ENCODE data around the gene MEGF6. TPM values are rescaled to one million over a fixed set of nuclear protein-coding genes. Genes with fewer than 3 reads are reported as not detected.

The MEGF6 gene
- total RNA-seq, 2 experiments from 2014 or later: 57.5 to 62.2 TPM

DNA sequence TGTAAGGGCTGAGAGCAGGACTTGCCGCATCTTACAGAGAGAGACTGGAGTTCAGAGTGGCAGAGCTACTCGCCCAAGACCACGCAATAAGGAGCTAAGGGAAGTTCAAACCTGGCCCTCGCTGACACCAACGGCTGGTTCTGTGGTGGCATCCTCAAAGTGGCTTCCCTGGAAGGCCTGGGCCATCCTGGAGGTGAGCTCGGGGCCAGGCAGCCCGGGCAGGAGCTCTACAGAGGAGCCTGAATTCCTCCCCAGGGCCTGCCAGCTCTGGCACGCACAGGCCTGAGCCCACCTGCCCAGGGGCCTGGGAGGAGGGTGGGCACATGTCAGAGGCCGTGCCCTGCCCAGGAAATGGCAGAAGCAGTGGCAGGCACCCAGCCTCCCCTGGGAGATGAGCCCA, 68.6 kb downstream of the MEGF6 start:
- Mint-ChIP-seq H3K4me3 (no peak overlapping the region), H3K27me3 (no peaks in the 10 kb centered on the region), H3K9me3 (no peaks in the 10 kb centered on the region), H3K36me3 (ENCODE audit: low read depth) (no peaks in the 10 kb centered on the region), H3K4me1 (ENCODE audit: low read depth) (no peaks in the 10 kb centered on the region), H3K27ac (no peak overlapping the region)
- no peaks in the 10 kb centered on the region for H3K36me3 ChIP-seq (ENCODE audit: insufficient read depth, low read length)
- H3K9me3 ChIP-seq (ENCODE audit: control insufficient read depth in 1 of 2, insufficient read depth in 1 of 2, low read length in 2 of 2): peaks cover 0 to 5% of the 10 kb centered on the region in 2 experiments
- TF ChIP-seq, protein P1, sequence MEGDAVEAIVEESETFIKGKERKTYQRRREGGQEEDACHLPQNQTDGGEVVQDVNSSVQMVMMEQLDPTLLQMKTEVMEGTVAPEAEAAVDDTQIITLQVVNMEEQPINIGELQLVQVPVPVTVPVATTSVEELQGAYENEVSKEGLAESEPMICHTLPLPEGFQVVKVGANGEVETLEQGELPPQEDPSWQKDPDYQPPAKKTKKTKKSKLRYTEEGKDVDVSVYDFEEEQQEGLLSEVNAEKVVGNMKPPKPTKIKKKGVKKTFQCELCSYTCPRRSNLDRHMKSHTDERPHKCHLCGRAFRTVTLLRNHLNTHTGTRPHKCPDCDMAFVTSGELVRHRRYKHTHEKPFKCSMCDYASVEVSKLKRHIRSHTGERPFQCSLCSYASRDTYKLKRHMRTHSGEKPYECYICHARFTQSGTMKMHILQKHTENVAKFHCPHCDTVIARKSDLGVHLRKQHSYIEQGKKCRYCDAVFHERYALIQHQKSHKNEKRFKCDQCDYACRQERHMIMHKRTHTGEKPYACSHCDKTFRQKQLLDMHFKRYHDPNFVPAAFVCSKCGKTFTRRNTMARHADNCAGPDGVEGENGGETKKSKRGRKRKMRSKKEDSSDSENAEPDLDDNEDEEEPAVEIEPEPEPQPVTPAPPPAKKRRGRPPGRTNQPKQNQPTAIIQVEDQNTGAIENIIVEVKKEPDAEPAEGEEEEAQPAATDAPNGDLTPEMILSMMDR (IDR thresholded peaks at IDR 0.05): no peak
- peaks cover 4% of the 10 kb centered on the region for H3K4me1 ChIP-seq (ENCODE audit: insufficient read depth, low read length)
- ATAC-seq (ENCODE audit: poor library complexity) (no peak), DNase-seq (no peak)
- ChIA-PET CTCF (no interaction called here), POLR2A (no interaction called here)
- no peak overlapping the region for H3K27ac ChIP-seq (ENCODE audit: low read depth in 1 of 2, low read length in 2 of 2)
- intact Hi-C loops (cut with DNase I, micrococcal nuclease): no loop called here
- H3K4me3 ChIP-seq (ENCODE audit: low read length): no peak overlapping the region
- no peaks in the 10 kb centered on the region for H3K27me3 ChIP-seq (ENCODE audit: control insufficient read depth in 1 of 2, insufficient read depth in 2 of 2, low read length in 2 of 2)

- intact Hi-C loops (cut with DNase I, micrococcal nuclease): no loop called here
- CTCF ChIA-PET: no interaction called here
Measured at GRCh38 chr1:3541936-3542335, 69.4 kb downstream of the MEGF6 start.

DNA sequence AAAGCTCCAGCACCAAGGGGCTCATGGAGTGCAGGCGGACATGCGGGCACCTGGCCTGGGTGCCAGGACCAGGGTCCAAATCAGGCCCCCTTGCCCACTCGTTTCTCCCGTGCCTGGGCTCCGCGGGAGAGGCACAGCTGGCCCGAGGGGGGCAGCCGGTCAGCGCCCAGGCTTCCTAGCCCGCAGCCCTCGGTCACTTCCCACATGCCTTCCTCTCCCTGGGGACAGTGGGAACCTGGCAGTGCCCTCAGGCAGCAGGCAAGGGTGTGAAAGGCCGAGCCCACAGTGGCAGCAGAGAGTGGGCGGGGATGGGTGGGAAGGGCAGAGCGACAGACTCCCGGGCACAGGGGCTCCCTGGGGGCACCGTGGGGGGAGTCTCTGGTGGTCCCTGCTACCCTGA, 69.8 kb downstream of the MEGF6 start:
- TF ChIP-seq, protein P1 (IDR thresholded peaks at IDR 0.05): no peak
- Histone ChIP-seq H3K36me3 (ENCODE audit: insufficient read depth, low read length) (no peaks in the 10 kb centered on the region), H3K9me3 (ENCODE audit: control insufficient read depth in 1 of 2, insufficient read depth in 1 of 2, low read length in 2 of 2) (peaks cover 0 to 5% of the 10 kb centered on the region in 2 experiments), H3K27me3 (ENCODE audit: control insufficient read depth in 1 of 2, insufficient read depth in 2 of 2, low read length in 2 of 2) (no peaks in the 10 kb centered on the region), H3K27ac (ENCODE audit: low read depth in 1 of 2, low read length in 2 of 2) (no peak overlapping the region), H3K4me1 (ENCODE audit: insufficient read depth, low read length) (peaks cover 4% of the 10 kb centered on the region), H3K4me3 (ENCODE audit: low read length) (no peak overlapping the region)
- Mint-ChIP-seq H3K9me3 (no peaks in the 10 kb centered on the region), H3K4me3 (no peak overlapping the region), H3K36me3 (ENCODE audit: low read depth) (no peaks in the 10 kb centered on the region), H3K27me3 (no peaks in the 10 kb centered on the region), H3K4me1 (ENCODE audit: low read depth) (no peaks in the 10 kb centered on the region), H3K27ac (no peak overlapping the region)
- DNase-seq: no peak
- CTCF ChIA-PET: no interaction called here
- no peak for ATAC-seq (ENCODE audit: poor library complexity)
- POLR2A ChIA-PET: no interaction called here
- intact Hi-C loops (cut with DNase I, micrococcal nuclease): no loop called here

More at GRCh38 chr1:3541936-3542335, 69.4 kb downstream of the MEGF6 start:
- H3K9me3 Mint-ChIP-seq: no peaks in the 10 kb centered on the region
- no peak overlapping the region for H3K27ac ChIP-seq (ENCODE audit: low read depth in 1 of 2, low read length in 2 of 2)
- H3K36me3 Mint-ChIP-seq (ENCODE audit: low read depth): no peaks in the 10 kb centered on the region
- H3K4me3 ChIP-seq (ENCODE audit: low read length): no peak overlapping the region
- peaks cover 0 to 5% of the 10 kb centered on the region in 2 experiments for H3K9me3 ChIP-seq (ENCODE audit: control insufficient read depth in 1 of 2, insufficient read depth in 1 of 2, low read length in 2 of 2)
- DNase-seq (no peak), ATAC-seq (ENCODE audit: poor library complexity) (no peak)
- POLR2A ChIA-PET: no interaction called here
- no peak overlapping the region for H3K4me3 Mint-ChIP-seq
- TF ChIP-seq, protein P1 (IDR thresholded peaks at IDR 0.05): no peak
- no peak overlapping the region for H3K27ac Mint-ChIP-seq
- no peaks in the 10 kb centered on the region for H3K4me1 Mint-ChIP-seq (ENCODE audit: low read depth)
- H3K27me3 Mint-ChIP-seq: no peaks in the 10 kb centered on the region
- H3K27me3 ChIP-seq (ENCODE audit: control insufficient read depth in 1 of 2, insufficient read depth in 2 of 2, low read length in 2 of 2): no peaks in the 10 kb centered on the region
- H3K36me3 ChIP-seq (ENCODE audit: insufficient read depth, low read length): no peaks in the 10 kb centered on the region
- H3K4me1 ChIP-seq (ENCODE audit: insufficient read depth, low read length): peaks cover 4% of the 10 kb centered on the region

Data from CD4-positive, alpha-beta T cell (primary cell).